ENCODE data around the gene UPB1. TPM values are rescaled to one million over a fixed set of nuclear protein-coding genes. Genes with fewer than 3 reads are reported as not detected.

The UPB1 gene
- total RNA-seq, 1 experiment from 2014 or later, result 0.11 TPM

DNA sequence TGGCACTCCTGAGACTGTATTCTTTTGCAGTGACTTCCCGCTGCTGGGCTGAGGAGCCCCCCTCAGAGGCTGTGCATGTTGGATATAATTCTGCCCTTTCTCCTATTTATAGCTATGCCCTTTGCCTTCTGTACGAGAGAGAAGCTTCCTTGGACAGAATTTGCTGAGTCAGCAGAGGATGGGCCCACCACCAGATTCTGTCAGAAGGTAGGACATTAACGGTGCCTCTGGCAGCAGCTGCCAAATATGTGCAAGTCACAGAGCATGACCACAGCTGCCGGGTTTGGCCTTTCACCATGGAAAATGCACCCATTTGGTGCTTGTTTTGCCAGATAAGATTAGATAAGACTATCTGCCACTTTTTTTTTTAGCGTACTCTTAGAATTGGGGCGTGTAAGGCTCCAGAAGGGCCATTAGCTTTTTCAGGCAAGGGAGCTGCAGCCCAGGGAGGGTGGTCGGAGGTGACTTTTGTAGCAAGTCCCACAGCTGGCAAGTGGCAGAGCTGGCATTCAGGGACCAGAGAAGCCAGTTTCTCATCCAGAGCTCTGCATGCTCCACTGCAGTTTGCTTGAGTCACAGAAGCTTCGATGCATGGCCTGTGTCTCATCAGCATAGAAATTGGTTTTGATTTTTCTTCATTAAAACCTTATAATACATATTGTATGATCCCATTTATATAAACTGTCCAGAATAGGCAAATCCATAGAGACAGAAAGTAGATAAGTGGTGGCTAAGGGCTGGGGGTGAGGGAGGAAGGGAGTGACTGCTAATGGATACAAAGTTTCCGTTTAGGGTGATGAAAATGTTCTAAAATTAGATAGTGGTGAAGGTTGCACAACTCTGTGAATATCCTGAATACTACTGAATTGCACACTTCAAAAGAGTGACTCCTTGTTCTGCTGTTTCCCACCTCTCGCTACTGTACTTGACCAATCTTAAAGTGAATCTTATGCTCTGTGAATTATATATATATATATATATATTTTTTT, 15.8 kb downstream of the UPB1 start:
- Histone ChIP-seq H3K9me3 (ENCODE audit: low read depth, low read length, poor library complexity, severe bottlenecking) (no peaks in the 10 kb centered on the region), H3K36me3 (ENCODE audit: insufficient read depth, low read length, poor library complexity, severe bottlenecking) (no peaks in the 10 kb centered on the region), H3K4me3 (ENCODE audit: low read depth, low read length, poor library complexity, severe bottlenecking) (no peak overlapping the region), H3K4me1 (ENCODE audit: insufficient read depth, low read length, poor library complexity, severe bottlenecking) (peaks cover 7% of the 10 kb centered on the region), H3K27ac (ENCODE audit: low read depth, low read length, poor library complexity, severe bottlenecking) (no peak overlapping the region), H3K27me3 (replicated peaks; ENCODE audit: insufficient read depth, low read depth, low read length, poor library complexity) (no peaks in the 10 kb centered on the region)
- ChIA-PET POLR2A (ENCODE audit: low non-redundant PET) (no interaction called here), CTCF (no interaction called here)
- no peak for TF ChIP-seq EZH2 (IDR thresholded peaks at IDR 0.05; ENCODE audit: borderline replicate concordance, low read depth, low read length, poor library complexity, severe bottlenecking)
- TF ChIP-seq, protein P1, sequence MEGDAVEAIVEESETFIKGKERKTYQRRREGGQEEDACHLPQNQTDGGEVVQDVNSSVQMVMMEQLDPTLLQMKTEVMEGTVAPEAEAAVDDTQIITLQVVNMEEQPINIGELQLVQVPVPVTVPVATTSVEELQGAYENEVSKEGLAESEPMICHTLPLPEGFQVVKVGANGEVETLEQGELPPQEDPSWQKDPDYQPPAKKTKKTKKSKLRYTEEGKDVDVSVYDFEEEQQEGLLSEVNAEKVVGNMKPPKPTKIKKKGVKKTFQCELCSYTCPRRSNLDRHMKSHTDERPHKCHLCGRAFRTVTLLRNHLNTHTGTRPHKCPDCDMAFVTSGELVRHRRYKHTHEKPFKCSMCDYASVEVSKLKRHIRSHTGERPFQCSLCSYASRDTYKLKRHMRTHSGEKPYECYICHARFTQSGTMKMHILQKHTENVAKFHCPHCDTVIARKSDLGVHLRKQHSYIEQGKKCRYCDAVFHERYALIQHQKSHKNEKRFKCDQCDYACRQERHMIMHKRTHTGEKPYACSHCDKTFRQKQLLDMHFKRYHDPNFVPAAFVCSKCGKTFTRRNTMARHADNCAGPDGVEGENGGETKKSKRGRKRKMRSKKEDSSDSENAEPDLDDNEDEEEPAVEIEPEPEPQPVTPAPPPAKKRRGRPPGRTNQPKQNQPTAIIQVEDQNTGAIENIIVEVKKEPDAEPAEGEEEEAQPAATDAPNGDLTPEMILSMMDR (conservative IDR thresholded peaks at IDR 0.05; ENCODE audit: low read depth, low read length), result no peak
- DNase-seq (ENCODE audit: low spot score), result no peak
- BruUV-seq (replicated peaks), result no TSS peak
- intact Hi-C loops (cut with micrococcal nuclease; ENCODE audit: unreplicated experiment), result no loop called here

DNA sequence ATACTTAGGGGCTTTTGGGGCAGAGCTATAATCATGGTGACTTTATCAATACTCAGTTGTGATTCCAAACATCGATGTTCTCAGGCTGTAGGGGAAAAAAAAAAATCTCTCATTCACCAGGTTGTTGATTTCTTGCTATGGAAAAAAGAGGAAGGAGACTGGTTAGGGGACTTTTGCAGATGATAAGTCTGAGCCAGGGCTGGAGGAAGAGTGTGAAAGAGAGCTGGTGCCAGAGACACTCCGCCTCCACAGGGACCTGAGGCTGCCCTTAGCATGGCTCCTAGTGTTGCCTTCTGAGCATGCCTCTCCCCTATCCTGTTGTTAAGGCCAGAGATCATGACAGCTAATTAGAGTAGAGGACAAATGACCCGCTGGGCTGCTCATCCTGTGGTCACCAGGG, 16.9 kb downstream of the UPB1 start:
- no peak for DNase-seq (ENCODE audit: low spot score)
- H3K4me3 ChIP-seq (ENCODE audit: low read depth, low read length, poor library complexity, severe bottlenecking), result no peak overlapping the region
- ChIA-PET CTCF (no interaction called here), POLR2A (ENCODE audit: low non-redundant PET) (no interaction called here)
- no peak for TF ChIP-seq EZH2 (IDR thresholded peaks at IDR 0.05; ENCODE audit: borderline replicate concordance, low read depth, low read length, poor library complexity, severe bottlenecking)
- TF ChIP-seq, protein P1 (conservative IDR thresholded peaks at IDR 0.05; ENCODE audit: low read depth, low read length), result no peak
- H3K4me1 ChIP-seq (ENCODE audit: insufficient read depth, low read length, poor library complexity, severe bottlenecking), result peaks cover 12% of the 10 kb centered on the region
- no peaks in the 10 kb centered on the region for H3K27me3 ChIP-seq (replicated peaks; ENCODE audit: insufficient read depth, low read depth, low read length, poor library complexity)
- BruUV-seq (replicated peaks), result no TSS peak
- no peak overlapping the region for H3K27ac ChIP-seq (ENCODE audit: low read depth, low read length, poor library complexity, severe bottlenecking)
- no peaks in the 10 kb centered on the region for H3K36me3 ChIP-seq (ENCODE audit: insufficient read depth, low read length, poor library complexity, severe bottlenecking)
- intact Hi-C loops (cut with micrococcal nuclease; ENCODE audit: unreplicated experiment), result no loop called here
- no peaks in the 10 kb centered on the region for H3K9me3 ChIP-seq (ENCODE audit: low read depth, low read length, poor library complexity, severe bottlenecking)

DNA sequence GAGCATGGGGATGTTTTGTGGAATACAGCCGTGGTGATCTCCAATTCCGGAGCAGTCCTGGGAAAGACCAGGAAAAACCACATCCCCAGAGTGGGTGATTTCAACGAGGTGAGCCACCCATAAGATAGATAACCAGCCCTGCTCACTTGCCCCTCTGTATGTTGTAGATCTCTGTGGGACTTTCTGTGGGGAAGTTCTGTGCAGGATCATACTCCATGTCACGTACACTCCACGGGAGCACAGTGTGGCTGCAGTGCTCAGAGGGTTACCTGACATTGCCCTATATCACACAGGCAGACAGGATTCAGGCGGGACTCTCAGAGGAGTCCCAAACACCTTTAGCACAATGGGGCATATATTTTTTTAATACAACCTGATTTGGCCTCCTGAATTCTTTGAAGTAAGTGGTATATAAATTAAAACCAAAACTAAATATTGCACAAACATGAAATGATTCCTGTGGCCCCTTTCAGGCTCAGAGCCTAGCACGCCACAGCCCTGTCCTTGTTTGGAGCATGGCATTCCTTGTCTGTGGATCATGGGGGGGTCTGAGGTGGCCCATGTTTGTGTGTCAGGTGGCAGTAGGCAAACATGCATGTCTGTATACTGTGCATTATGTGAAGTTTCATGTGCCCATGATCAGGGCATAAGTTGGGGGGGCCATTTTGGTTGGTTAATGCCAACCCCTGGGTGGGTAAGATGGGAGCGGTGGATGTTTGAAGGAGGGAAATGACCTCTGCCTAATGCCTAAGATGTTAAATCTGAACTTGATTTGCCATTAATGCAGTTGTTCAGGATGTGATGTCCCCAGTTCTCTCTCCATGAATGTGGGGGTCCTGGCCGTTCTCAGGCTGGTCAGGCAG, 18.5 kb downstream of the UPB1 start:
- CTCF ChIA-PET, result no interaction called here
- H3K4me3 ChIP-seq (ENCODE audit: low read depth, low read length, poor library complexity, severe bottlenecking), result no peak overlapping the region
- no peak for DNase-seq (ENCODE audit: low spot score)

More for the DNA sequence above, 18.5 kb downstream of the UPB1 start:
- no TSS peak for BruUV-seq (replicated peaks)
- no peaks in the 10 kb centered on the region for H3K9me3 ChIP-seq (ENCODE audit: low read depth, low read length, poor library complexity, severe bottlenecking)
- intact Hi-C loops (cut with micrococcal nuclease; ENCODE audit: unreplicated experiment), result no loop called here
- H3K27me3 ChIP-seq (replicated peaks; ENCODE audit: insufficient read depth, low read depth, low read length, poor library complexity), result no peaks in the 10 kb centered on the region
- POLR2A ChIA-PET (ENCODE audit: low non-redundant PET), result no interaction called here
- H3K4me1 ChIP-seq (ENCODE audit: insufficient read depth, low read length, poor library complexity, severe bottlenecking), result peaks cover 8% of the 10 kb centered on the region
- TF ChIP-seq, protein P1 (conservative IDR thresholded peaks at IDR 0.05; ENCODE audit: low read depth, low read length), result no peak
- no peak overlapping the region for H3K27ac ChIP-seq (ENCODE audit: low read depth, low read length, poor library complexity, severe bottlenecking)
- no peaks in the 10 kb centered on the region for H3K36me3 ChIP-seq (ENCODE audit: insufficient read depth, low read length, poor library complexity, severe bottlenecking)

Measured in A673 (cell line).